Measurements from ENCODE around the gene MCF2L2.
"Not testable (repeated sequence)": the region's sequence is repeated elsewhere in the genome, so short reads cannot be mapped to it uniquely, and the experiment has no call there.

Gene MCF2L2

GRCh38 chr3:183428447-183429211 lies at the start of gene MCF2L2:
Gene MCF2L2 (minus strand): TSS chr3:183428619. CDS start chr3:183427977, 642 bp downstream.
- DNase-seq, result peak; percentile 71

- no peak for DNase-seq
These were observed 49.5 kb upstream of the MCF2L2 start for GRCh38 chr3:183477801-183478456.

GRCh38 chr3:183475764-183476162 lies 47.3 kb upstream of the MCF2L2 start:
- DNase-seq, result not testable (repeated sequence)

- no peak for DNase-seq
These were observed 46.8 kb upstream of the MCF2L2 start for GRCh38 chr3:183475016-183475763.

GRCh38 chr3:183473969-183474368 lies 45.5 kb upstream of the MCF2L2 start:
- DNase-seq, result no peak

GRCh38 chr3:183472155-183472554 lies 43.7 kb upstream of the MCF2L2 start:
- DNase-seq, result no peak

GRCh38 chr3:183468424-183468823 lies 40.0 kb upstream of the MCF2L2 start:
- DNase-seq, result peak; percentile 5

- no peak for DNase-seq
These were observed 38.2 kb upstream of the MCF2L2 start for GRCh38 chr3:183466575-183466974.

- DNase-seq, result not testable (repeated sequence)
These were observed 37.3 kb upstream of the MCF2L2 start for GRCh38 chr3:183465710-183466109.

GRCh38 chr3:183464480-183464879 lies 36.1 kb upstream of the MCF2L2 start:
- no peak for DNase-seq

- no peak for DNase-seq
These were observed 31.9 kb upstream of the MCF2L2 start for GRCh38 chr3:183460081-183461055.

- no peak for DNase-seq
These were observed 26.7 kb upstream of the MCF2L2 start for GRCh38 chr3:183455089-183455488.

- no peak for DNase-seq
These were observed 25.6 kb upstream of the MCF2L2 start for GRCh38 chr3:183454064-183454463.

- DNase-seq, result no peak
These were observed 21.4 kb upstream of the MCF2L2 start for GRCh38 chr3:183449791-183450190.

- no peak for DNase-seq
These were observed 21.0 kb upstream of the MCF2L2 start for GRCh38 chr3:183449391-183449790.

- no peak for DNase-seq
These were observed 20.1 kb upstream of the MCF2L2 start for GRCh38 chr3:183448369-183449128.

- DNase-seq, result peak; percentile 95
These were observed 19.0 kb upstream of the MCF2L2 start for GRCh38 chr3:183447206-183448001.

- no peak for DNase-seq
These were observed 18.4 kb upstream of the MCF2L2 start for GRCh38 chr3:183446838-183447205.

GRCh38 chr3:183444748-183445147 lies 16.3 kb upstream of the MCF2L2 start:
- no peak for DNase-seq
